Glomerular endothelial cell (primary cell): ENCODE measurements around the gene ATP6V1B1. TPM values are rescaled to one million over a fixed set of nuclear protein-coding genes. Genes with fewer than 3 reads are reported as not detected.
"Not testable (repeated sequence)": the region's sequence is repeated elsewhere in the genome, so short reads cannot be mapped to it uniquely, and the experiment has no call there.

Experiments used
- DNase-seq: peaks from one replicate; pipeline ENCODE4 v3.0.0-alpha.2; 2011; ENCODE audit warnings: low read depth, low spot score; ENCODE audit errors: extremely low read depth
- total RNA-seq: library from RNA; depleted of rRNA; stranded (reverse); fragments of >200 nt; gene quantifications from 2 replicates; pipeline ENCODE4 v1.2.3, GENCODE V29; 2015

ATP6V1B1 gene
- total RNA-seq, 1 donor from 2014 or later, result not detected

DNA sequence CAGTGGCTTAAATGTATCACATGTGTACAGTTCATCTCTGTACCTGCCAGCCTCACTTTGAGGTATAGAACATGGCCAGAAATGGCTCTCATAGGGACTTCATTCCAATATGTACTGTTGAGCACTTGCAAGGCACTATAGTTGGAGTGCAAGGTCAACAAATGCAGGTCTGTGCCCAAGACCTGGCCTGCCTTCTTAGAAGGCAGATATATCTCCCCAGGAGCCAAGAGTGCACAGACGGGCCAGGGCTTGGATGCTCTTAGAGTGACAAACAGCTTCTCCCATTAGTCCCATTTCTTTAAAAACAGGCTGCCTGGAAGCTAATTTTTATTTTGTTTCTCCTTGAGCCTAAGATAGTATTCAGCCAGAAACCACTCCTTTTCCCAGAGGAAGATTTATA lies 51.7 kb downstream of the ATP6V1B1 start:
- DNase-seq, result no peak

DNA sequence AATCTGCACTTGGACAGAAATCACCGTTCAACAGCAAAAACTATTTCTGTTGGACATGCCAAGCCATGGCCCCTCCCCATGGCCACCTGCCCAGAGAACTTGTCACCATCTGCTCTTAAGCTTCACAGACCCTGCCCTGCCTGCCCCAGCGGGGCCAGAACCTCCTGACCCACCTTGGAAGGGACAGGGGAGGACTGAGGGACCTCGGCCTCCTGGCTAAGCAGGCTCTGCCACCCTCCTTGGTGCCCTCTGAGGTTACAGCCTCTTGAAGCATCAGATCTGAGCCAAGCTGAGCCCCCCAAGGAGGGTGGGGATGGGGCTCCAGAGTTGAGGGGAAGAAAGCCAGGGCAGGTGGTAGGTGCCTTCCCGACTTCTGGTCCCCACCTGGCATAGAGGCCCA lies 52.5 kb downstream of the ATP6V1B1 start:
- DNase-seq, result no peak

DNA sequence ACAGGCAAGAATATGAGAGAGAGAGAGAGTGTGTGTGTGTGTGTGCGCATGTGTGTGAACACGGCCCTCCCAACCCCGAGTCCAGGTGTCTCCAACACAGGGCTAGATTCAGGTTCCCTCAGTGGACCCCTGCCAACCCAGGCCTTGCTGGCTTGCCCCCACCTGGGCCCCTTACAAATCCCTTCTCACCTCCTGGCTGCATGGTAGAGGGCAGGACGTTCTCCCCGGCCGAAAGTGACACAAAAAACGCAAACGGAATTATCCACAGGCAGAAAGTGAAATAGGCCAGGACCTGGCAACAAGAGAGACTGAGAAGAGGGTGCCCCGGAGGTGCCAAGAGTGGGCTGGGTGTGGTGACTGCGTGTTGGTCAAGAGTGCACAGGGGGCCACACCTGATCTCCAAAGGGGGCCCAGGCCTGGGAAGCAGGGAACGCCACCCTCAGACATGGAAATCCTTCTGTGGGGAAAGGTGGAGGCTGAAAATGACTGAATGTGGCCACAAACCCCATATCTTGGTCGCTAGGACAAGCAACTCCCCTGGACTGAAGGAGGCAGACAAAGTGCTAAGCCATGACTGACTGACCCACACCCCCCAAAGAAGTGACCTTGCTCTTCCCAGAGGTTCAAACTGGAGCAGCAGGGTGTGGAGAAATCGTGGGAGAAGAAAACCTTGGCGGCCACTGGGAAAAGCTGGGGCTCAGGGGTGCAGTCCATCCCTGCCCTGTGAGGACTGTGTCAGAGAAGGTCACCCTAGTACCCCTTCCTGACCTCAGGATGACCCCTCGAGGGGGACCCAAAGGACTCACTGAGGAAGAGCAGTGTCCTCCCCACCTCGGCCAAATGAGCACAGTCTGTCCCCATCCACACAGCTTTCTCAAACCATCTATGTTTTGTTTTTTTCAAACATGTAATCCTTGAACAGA lies 53.3 kb downstream of the ATP6V1B1 start:
- DNase-seq, result no peak

DNA sequence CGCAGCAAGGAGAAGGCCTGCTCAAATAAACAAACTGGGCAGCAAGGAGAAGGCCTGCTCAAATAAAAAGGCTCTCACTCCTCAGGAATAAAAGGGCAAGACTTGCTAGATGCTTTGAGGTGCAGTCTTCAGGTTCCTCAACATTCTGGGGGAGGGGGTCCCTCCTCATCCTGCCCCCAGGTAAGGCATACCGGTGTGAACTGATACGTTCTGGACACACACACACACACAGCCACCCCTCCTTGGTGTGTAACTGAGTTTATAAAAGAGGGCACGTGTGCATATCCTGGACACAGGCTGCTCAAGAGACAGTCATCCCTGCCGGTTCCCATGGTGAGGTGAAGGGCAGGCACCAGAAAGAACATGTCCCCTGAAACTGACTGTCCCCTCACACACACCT lies 54.5 kb downstream of the ATP6V1B1 start:
- DNase-seq, result no peak

DNA sequence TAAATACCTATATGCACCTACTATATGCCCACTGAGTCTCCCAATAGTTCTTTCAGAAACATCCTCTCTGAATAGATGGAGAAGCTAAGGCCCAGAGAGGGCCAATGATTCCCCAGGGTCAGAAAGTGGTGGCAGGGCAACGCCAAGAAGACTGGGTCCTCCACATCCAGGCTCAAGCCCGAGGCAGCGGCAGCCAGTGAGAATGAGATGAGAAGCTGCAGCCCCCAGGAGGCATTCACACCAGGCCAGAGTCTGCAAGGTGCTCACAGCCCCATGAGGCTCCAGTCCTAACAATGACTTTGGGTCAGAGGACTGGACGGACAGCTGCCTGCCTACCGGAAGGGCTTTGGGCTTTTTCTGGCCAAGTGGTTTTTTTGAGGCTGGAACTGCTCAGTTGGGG lies 55.4 kb downstream of the ATP6V1B1 start:
- DNase-seq, result no peak

DNA sequence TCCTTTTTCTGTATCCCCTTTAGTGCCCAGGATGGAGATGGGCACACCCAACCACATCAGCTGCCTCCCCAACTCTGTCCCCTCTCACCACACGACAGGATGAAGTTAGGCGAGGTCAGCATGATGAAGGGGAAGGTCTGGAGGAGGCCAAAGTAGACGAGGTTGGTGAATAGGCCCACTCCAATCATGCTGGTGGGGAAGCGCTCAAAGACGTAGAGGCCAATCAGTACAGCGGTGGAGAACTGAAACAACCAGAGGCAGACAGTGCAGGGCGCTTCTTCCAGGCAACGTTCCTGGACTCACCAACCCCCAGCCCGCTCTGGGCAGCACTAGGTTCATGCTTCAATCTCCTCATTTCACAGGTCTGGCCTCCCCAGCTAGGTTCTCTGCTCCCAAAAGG lies 56.0 kb downstream of the ATP6V1B1 start:
- no peak for DNase-seq

DNA sequence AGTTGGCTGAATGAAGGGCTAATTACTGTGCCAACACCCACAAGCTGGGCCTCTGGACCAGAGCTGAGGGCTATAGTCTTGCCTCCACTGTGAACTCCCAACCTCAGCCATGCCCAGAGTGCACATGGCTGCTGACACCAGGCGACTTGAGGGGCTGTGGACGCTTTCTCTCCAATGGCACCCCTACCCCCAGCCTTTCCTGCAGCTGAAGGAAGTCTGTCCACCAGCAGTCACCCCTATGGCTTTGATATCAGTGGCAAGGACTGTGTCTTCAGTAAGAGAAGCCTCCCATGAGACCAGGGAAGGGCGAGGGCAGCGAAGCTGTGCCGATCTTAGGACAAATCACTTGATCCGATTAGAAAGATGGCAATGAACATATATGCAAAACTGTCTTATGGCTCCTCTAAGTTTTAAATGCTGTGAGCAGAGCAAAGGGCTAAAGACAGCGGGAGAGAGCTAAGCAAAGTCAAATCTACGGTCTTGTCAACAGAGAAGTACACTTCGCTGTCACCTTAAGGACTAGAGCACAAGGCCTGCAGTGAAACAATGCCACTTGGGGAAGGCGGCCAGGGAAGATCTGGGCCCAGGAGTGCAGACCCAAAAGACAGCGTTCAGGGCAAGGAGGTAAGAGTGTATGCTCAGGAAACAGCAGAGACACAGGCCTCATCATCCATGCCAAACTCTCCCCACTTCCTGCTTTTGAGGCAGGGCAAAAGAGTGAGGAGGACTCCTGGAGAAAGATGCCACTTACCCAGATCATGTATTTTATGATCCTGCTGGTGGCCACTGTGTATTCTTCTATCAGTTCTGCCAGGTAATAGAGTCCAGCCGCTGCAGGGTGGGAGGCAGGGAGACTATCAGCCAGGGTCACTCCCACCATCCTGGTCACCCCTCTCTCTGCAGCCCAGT lies 57.5 kb downstream of the ATP6V1B1 start:
- no peak for DNase-seq

DNA sequence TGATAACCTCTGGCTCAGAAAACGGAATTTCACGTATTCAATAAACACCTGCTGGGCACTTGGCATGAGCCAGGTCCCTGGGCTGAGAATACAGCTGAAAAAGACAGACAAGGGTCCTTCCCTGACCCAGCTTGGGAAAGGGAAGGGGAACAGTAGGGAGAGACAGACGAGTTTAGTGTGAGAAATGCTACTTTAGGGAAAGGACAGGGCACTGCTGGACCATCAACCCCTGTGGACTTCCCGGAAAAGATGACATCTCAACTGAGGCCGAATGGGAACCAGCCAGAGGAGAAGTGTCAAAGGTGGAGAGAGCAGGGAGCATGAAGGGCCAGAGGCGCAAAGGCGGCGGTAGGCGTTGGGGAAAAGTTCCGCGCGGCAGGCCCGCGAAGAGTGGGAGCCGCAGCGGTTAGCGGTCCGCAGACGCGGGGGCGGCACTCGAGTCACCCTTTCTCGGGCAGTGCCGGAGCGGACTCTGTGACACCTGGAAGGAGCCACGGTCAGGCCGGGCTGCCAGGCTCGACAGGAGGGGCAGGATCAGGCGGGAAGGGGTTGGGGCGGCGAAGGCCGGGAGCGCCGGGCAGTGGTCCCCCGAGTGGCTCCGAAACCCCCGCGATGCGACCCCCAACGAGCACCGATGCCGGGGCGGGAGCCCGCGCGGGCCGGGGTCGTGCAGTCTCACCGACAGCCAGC lies 58.5 kb downstream of the ATP6V1B1 start:
- DNase-seq, result no peak

DNA sequence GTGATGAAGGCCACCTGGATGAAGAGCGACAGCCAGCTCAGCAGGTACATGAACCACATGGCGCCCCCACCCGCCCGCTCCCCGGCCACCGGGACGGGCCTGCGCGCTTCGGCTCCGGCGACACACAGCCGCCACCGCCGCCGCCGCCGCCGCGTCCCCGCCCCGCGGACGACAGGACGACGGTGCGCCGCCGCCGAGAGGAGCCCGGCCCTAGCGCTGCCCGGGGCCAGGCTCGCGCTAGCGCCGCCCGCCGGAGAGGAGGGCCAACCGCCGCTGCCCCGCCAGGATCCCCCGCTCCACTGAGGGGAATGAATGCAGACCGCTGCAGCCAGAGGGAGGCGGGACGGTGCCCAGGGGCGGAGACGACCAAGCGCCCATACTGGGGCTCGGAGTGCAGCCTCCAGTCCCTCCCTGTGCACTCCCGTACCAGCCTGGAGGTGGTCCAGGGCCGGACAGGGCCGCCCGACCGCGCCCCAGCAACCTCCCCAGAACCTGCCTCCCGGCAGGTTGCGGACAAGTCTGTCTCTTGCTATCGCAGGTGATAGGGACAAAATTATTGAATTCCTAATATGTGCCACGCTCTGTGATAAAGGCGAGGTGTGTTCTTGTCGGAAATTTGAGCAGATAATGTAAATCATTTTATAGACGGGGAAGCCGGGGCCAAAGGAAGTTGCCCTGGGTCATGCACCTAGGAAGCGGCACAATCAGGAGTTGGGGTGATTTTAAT lies 59.2 kb downstream of the ATP6V1B1 start, which contains the start of gene TEX261:
Gene TEX261, minus strand, starts transcription at position 175 of the 727 bp plus-strand sequence. Its CDS starts 116 bp downstream, at position 59.
- no peak for DNase-seq

DNA sequence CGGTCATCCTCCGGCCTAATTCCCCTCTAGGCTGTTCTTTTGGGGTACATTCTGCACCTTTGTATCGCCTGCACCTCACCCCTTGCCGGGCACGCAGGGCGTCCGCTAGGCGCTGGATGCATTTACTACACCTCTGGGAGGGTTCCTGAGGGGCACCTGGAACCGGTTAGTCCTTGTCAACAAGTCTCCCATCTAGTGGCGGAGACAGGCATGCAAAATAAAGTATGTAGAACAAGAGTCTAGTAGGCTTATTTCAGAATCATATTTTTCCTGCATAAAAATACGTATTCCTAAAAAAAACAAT lies 59.7 kb downstream of the ATP6V1B1 start:
- DNase-seq, result no peak

DNA sequence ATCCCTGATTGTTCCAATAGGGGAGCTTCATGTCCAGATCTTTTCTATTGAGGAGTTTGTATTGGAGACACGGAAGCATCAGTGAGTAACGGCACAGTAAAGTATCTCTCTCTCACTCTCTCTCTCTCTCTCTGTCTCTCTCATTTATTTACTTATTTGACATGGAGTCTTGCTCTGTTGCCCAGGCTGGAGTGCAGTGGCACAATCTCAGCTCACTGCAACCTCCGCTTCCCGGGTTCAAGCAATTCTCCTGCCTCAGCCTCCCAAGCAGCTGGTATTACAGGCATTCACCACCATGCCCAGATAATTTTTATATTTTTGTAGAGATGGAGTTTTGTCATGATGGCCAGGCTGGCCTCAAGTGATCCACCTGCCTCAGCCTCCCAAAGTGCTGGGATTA lies 63.2 kb downstream of the ATP6V1B1 start:
- not testable (repeated sequence) for DNase-seq

DNA sequence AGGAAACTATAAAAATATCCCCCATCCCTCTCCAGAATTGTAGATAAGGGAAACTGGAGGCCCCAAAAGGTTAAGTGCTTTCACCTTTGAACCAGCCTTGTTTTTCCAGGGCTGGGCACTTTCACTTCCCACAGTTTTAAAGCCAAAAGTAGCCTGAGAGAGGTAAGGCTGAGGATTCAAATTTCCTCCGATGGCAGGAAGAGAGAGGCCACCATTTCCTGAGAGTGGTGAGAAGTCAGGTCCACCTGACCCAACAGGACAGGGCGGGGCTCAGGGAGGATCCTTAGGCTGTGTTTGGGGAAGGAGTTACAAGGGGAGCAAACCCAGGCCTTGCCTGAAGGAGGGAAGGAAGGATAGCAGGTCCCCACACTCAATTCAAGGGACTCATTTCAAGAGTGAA lies 63.7 kb downstream of the ATP6V1B1 start:
- DNase-seq, result no peak

DNA sequence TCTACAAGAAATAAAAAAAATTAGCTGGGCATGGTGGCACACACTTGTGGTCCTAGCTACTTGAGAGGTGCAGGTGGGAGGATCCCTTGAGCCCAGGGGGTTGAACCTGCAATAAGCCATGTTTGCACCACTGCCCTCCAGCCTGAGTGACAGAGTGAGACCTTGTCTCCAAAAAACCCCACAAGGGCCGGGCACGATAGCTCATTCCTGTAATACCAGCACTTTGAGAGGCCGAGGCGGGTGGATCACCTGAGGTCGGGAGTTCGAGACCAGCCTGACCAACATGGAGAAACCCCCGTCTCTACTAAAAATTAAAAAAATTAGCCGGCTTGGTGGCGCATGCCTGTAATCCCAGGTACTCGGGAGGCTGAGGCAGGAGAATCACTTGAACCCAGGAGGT lies 64.2 kb downstream of the ATP6V1B1 start:
- DNase-seq, result not testable (repeated sequence)

DNA sequence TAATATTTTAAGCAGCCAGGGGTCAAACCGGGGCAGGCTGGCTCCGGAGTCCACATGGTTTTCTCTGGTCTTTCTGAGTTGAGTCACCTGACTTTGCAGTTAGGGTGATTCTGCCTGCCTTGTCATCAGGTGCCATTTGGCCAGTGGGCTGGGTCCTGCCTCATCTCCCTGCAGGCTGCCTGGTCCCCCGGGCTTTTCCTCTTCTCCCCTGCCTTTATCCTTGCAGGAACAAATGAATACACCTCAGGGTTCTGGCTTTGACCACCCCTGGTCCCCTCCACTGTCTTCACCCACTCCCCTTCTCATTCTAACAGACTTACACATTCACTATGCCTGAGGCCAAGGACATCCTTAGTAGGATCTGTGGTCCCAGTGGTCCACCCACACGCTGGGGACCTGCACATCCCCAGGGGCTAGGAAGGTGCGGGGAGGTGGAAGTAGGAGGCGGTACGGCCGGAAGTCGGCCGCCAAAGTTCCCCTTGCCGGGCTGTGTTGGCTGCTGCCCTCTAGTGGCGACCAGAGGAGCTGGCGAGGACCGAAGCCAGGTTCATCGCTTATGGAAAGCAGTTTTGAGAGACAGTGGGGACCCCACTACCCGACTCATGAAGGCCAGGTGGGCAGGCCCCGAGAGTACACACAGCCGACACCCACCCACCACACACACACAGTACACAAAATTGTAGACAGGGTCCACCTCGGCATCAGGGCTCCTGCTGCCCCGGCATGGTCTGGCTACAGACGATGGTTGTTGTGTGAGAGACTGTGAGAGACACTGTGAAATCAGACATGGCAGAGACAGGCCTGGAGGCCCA lies 65.3 kb downstream of the ATP6V1B1 start:
- no peak for DNase-seq

DNA sequence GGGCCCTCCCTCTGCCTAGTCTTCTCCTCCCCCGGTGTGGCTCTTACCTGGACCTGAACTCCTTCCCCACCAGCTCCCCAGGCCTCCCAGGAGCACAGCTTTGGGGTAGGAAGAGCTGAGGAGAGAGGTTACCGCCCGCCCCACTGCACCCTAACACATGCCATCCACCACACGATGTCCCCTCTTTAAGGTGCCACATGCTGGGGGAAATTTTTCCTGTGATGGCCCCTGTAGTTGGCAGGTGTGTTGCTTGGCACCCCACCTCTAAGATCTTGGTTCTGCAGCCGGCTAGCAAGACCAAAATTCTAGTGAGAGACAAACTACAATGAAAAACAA lies 65.9 kb downstream of the ATP6V1B1 start:
- no peak for DNase-seq

DNA sequence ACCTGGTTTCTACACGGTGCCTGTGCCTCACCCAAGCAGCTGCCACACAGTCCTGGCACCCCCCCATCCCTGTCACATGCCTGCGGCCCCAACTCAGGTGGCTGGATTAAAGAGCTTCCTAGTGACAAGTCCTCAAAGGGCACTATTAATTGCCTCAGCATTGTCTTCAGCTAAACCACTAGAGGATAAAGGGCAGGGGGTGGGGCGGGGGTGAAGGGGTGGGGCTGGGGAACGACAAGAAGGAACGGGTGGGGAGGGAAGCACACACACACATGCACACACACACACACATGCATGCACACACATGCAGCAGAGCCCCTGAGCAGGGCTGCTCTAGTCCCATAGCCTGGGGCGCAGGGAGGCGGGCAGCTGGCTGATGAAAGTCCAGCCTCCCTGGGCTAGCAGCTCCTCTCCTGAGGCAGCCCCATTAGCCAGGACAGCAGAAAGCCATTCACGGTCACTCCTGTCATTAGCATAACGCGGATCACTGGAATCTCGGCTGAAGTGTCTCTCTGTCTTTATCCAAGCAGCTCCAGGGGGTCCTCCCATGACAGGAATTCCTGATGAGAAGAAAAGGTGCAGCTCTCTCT lies 66.4 kb downstream of the ATP6V1B1 start:
- no peak for DNase-seq

DNA sequence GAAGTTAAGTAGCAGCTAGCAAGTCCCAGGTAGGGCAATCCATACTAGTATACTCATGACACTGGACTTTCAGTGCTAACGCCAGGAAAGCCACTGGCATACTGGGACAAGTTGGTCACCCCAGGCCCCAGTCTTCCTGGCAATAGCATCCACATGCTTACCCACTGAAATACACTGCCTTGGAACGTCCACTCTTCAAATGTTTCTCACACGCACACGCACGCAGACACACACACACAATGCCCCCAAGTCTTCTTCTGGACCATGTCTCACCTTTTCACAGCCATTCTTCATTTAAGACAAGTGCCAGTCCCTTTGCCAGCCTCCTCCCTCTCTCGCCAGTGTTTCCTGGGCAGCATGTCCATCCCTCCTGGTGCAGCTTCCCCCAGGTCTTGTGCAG lies 67.7 kb downstream of the ATP6V1B1 start:
- no peak for DNase-seq

DNA sequence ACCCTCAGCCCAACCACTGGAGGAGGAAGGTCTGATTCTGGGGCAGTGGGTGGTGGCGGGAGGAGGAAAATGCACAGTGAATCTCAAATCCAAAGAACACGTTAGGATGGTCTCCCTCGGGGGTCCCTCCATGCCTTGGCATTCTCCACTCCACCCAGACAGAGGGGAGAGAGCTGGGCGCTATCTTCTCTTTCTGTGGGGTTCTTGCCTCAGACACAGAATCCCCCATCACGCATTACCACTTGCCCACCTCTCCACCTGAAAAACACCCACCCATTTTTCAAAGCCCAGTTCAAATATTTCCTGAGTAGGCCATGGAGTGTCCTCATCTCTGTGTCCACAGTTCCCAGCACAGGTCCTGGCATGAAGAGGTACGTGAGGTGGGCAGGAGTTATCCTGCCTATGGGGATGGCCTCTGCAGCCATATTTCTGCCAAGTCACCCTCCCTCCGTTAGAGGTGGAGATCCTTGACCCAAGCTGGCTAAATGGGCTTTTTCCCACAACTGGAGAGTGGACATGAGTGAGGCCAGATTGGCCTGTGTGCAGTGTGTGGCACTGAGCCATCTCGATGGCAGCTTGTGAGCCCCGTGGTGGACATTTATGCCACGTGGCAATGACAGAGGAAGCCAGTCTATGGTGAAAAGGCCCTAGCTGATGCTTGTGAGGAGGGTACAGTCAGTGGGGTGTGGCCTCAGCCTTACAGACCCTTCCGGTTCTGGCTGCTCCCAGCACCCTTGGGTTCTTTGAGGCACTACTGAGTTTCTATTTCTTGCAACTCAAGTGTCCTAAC lies 68.5 kb downstream of the ATP6V1B1 start:
- no peak for DNase-seq

DNA sequence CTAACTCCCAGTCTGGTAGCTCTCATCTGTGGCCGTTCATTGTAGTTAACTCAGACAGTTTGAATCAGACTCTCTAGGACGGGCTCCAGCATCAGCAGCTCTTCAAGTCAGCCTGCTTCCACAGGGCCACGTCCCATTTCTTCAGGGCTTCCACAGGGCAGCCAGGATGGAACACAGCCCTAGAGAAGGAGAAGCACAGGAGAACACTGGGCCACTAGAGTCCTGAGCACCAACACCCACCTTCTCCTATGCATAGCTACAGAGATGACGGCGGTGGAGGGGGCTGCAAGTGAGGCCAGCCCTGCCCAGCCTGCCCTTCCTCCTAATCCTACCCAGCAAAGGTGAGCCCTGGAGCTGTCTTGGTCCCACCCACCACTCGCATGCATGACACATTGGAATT lies 69.2 kb downstream of the ATP6V1B1 start:
- no peak for DNase-seq
